ENCODE measurements around the gene FOXC1. TPM values are rescaled to one million over a fixed set of nuclear protein-coding genes. Genes with fewer than 3 reads are reported as not detected.

The FOXC1 gene
- total RNA-seq, 1 experiment from 2014 or later, result not detected

- Histone ChIP-seq H2BK120ac (ENCODE audit: low read depth, low read length, poor library complexity, severe bottlenecking) (no peak overlapping the region), H4K8ac (replicated peaks; ENCODE audit: insufficient read length, low read depth, low read length) (no peak overlapping the region), H2BK12ac (ENCODE audit: insufficient read length, low read depth, low read length) (no peak overlapping the region), H3K79me2 (ENCODE audit: insufficient read depth, low read length) (no peaks in the 10 kb centered on the region), H3K9me3 (ENCODE audit: control insufficient read depth, low read depth, low read length) (no peaks in the 10 kb centered on the region), H2BK15ac (ENCODE audit: low read depth, low read length) (no peak overlapping the region), H3T11ph (ENCODE audit: low read length) (no peak overlapping the region), H3K27me3 (ENCODE audit: insufficient read depth, low read length) (no peaks in the 10 kb centered on the region), H4K20me1 (ENCODE audit: control insufficient read depth, insufficient read depth, insufficient read length) (no peaks in the 10 kb centered on the region), H3K27ac (ENCODE audit: insufficient read length, low read depth, low read length) (no peak overlapping the region), H2AK5ac (ENCODE audit: insufficient read length, low read length) (no peak overlapping the region), H2BK5ac (ENCODE audit: insufficient read length, low read length) (no peak overlapping the region), H3K23me2 (ENCODE audit: insufficient read length, low read depth, low read length, poor library complexity, severe bottlenecking) (no peaks in the 10 kb centered on the region), H3K14ac (ENCODE audit: insufficient read depth, low read length) (no peak overlapping the region; the same call in 1 of the 2 replicates), H3K4me2 (ENCODE audit: insufficient read depth, insufficient read length, low read length) (no peak overlapping the region), H3K79me1 (ENCODE audit: insufficient read depth, low read depth, low read length, poor library complexity, severe bottlenecking) (no peaks in the 10 kb centered on the region), H3K18ac (ENCODE audit: insufficient read length, low read depth, low read length) (no peak overlapping the region), H4K91ac (ENCODE audit: insufficient read length, low read depth, low read length) (no peak overlapping the region), H3K4ac (ENCODE audit: low read depth, low read length) (no peak overlapping the region), H2AFZ (ENCODE audit: low read length) (no peak overlapping the region), H2BK20ac (ENCODE audit: low read depth, low read length, poor library complexity, severe bottlenecking) (no peak overlapping the region), H3K23ac (ENCODE audit: insufficient read length, low read depth, low read length) (no peak overlapping the region), H3K9ac (ENCODE audit: extremely low read depth, insufficient read length, low read length) (no peak overlapping the region), H3K56ac (ENCODE audit: insufficient read length, low read depth, low read length) (no peak overlapping the region), H3K4me1 (ENCODE audit: insufficient read depth, low read length) (no peaks in the 10 kb centered on the region), H4K5ac (ENCODE audit: insufficient read length, low read depth, low read length) (no peak overlapping the region)
- Mint-ChIP-seq H3K9me3 (no peaks in the 10 kb centered on the region), H3K4me3 (no peak overlapping the region), H3K36me3 (ENCODE audit: insufficient read depth in 1 of 3, low read depth in 3 of 3) (no peaks in the 10 kb centered on the region), H3K4me1 (peaks cover 0 to 3% of the 10 kb centered on the region in 2 experiments; a peak in 2 of 4 replicates), H3K27me3 (ENCODE audit: low read depth) (peaks cover 21% of the 10 kb centered on the region), H3K27ac (no peak overlapping the region)
- no peak for TF ChIP-seq CTCF (conservative IDR thresholded peaks at IDR 0.05)
- WGBS (ENCODE audit: extremely low coverage, insufficient read length, low lambda C conversion rate), result no CpG with 5 or more reads among the region's 9 CpGs
- no peak for DNase-seq
Observed at GRCh38 chr6:1590580-1590979, 19.1 kb upstream of the FOXC1 start.

Measured in H9 (cell line).